Measurements from ENCODE around the gene P2RX1.
A peak's percentile ranks its signal among the peaks of the same experiment; 100 is the strongest.

Gene P2RX1

GRCh38 chr17:3923466-3924190 lies 7.4 kb upstream of the P2RX1 start:
- no peak for DNase-seq

GRCh38 chr17:3922765-3923164 lies 6.5 kb upstream of the P2RX1 start:
- no peak for DNase-seq

- DNase-seq, result no peak
These were observed 5.4 kb upstream of the P2RX1 start for GRCh38 chr17:3921502-3922319.

- no peak for DNase-seq
These were observed 4.7 kb upstream of the P2RX1 start for GRCh38 chr17:3921006-3921405.

GRCh38 chr17:3919123-3919624 lies 2.9 kb upstream of the P2RX1 start:
- DNase-seq, result no peak

- DNase-seq, result no peak
These were observed 2.3 kb upstream of the P2RX1 start for GRCh38 chr17:3918372-3919122.

- no peak for DNase-seq
These were observed 1.2 kb upstream of the P2RX1 start for GRCh38 chr17:3917391-3917931.

- DNase-seq, result peak; percentile 29
These were observed 560 bp upstream of the P2RX1 start for GRCh38 chr17:3916825-3917224.

GRCh38 chr17:3915581-3915994 lies 677 bp downstream of the P2RX1 start:
- peak in 1 of 2 experiments; percentile 32 for DNase-seq

GRCh38 chr17:3914312-3914670 lies 2.0 kb downstream of the P2RX1 start:
- no peak for DNase-seq

- DNase-seq, result peak; percentile 87 to 92
These were observed 2.5 kb downstream of the P2RX1 start for GRCh38 chr17:3913531-3914311.

- DNase-seq, result no peak
These were observed 3.4 kb downstream of the P2RX1 start for GRCh38 chr17:3912827-3913226.

GRCh38 chr17:3911271-3912053 lies 4.8 kb downstream of the P2RX1 start:
- DNase-seq, result peak; percentile 71 to 82

- DNase-seq, result no peak
These were observed 5.6 kb downstream of the P2RX1 start for GRCh38 chr17:3910420-3911270.

- DNase-seq, result no peak
These were observed 7.0 kb downstream of the P2RX1 start for GRCh38 chr17:3909257-3909656.

GRCh38 chr17:3907483-3908216 lies 8.6 kb downstream of the P2RX1 start:
- no peak for DNase-seq

- no peak for DNase-seq
These were observed 9.4 kb downstream of the P2RX1 start for GRCh38 chr17:3906881-3907280.

GRCh38 chr17:3905017-3905520 lies 11.2 kb downstream of the P2RX1 start:
- no peak for DNase-seq

- DNase-seq, result no peak
These were observed 11.8 kb downstream of the P2RX1 start for GRCh38 chr17:3904501-3904900.

All from activated T-cell treated with anti-CD3 and anti-CD28 coated beads, Interleukin-2, amount 50 U/mL, for 48 hours (primary cell).